Lower leg skin (tissue), 3 donors: Measurements from ENCODE around the gene ZC3HAV1.

ENCODE experiments used
- CTCF ChIP-seq, 3 donors: fragments of 450-650 bp; IDR thresholded peaks; one replicate each; pipeline ENCODE4 v1.5.1; 2016; ENCODE audit warnings: antibody characterized with exemption in 3 of 3, mild to moderate bottlenecking in 3 of 3, moderate library complexity in 2 of 3
- POLR2A ChIP-seq, 2 donors: fragments of 450-650 bp; IDR thresholded peaks; one replicate each; pipeline ENCODE4 v1.6.1; 2016 to 2017; ENCODE audit warnings: antibody characterized with exemption in 2 of 2, mild to moderate bottlenecking in 1 of 2, moderate library complexity in 1 of 2

GRCh38 chr7:139060695-139061237 lies 48.8 kb downstream of the ZC3HAV1 start:
- TF ChIP-seq POLR2A (IDR thresholded peaks at IDR 0.05) (no peak), CTCF (IDR thresholded peaks at IDR 0.05) (no peak)
